Measurements from ENCODE around the gene KIAA1217. TPM values are rescaled to one million over a fixed set of nuclear protein-coding genes. Genes with fewer than 3 reads are reported as not detected.
"Not testable (repeated sequence)": the region's sequence is repeated elsewhere in the genome, so short reads cannot be mapped to it uniquely, and the experiment has no call there.

The KIAA1217 gene
- total RNA-seq, 1 donor: 0.21 TPM

- Histone ChIP-seq H3K4me3 (ENCODE audit: low read length) (no peak overlapping the region), H3K9me3 (ENCODE audit: low read depth, low read length) (no peaks in the 10 kb centered on the region), H3K27me3 (ENCODE audit: insufficient read depth, low read length) (no peaks in the 10 kb centered on the region), H3K4me1 (ENCODE audit: insufficient read depth, low read length) (no peaks in the 10 kb centered on the region)
These were observed 270.9 kb downstream of the KIAA1217 start for GRCh38 chr10:24479806-24480205.

- no peaks in the 10 kb centered on the region for H3K27me3 ChIP-seq (ENCODE audit: insufficient read depth, low read length)
- H3K9me3 ChIP-seq (ENCODE audit: low read depth, low read length): no peaks in the 10 kb centered on the region
- no peak overlapping the region for H3K4me3 ChIP-seq (ENCODE audit: low read length)
- H3K4me1 ChIP-seq (ENCODE audit: insufficient read depth, low read length): no peaks in the 10 kb centered on the region
These were observed 271.5 kb downstream of the KIAA1217 start for GRCh38 chr10:24480447-24480846.

GRCh38 chr10:24481241-24481640 lies 272.3 kb downstream of the KIAA1217 start:
- no peaks in the 10 kb centered on the region for H3K27me3 ChIP-seq (ENCODE audit: insufficient read depth, low read length)
- no peaks in the 10 kb centered on the region for H3K4me1 ChIP-seq (ENCODE audit: insufficient read depth, low read length)
- H3K9me3 ChIP-seq (ENCODE audit: low read depth, low read length): no peaks in the 10 kb centered on the region
- no peak overlapping the region for H3K4me3 ChIP-seq (ENCODE audit: low read length)

GRCh38 chr10:24482713-24483112 lies 273.8 kb downstream of the KIAA1217 start:
- not testable (repeated sequence) for H3K27me3 ChIP-seq (ENCODE audit: insufficient read depth, low read length); H3K4me1 ChIP-seq (ENCODE audit: insufficient read depth, low read length); H3K9me3 ChIP-seq (ENCODE audit: low read depth, low read length); H3K4me3 ChIP-seq (ENCODE audit: low read length)

GRCh38 chr10:24483701-24484100 lies 274.8 kb downstream of the KIAA1217 start:
- Histone ChIP-seq H3K9me3 (ENCODE audit: low read depth, low read length) (no peaks in the 10 kb centered on the region), H3K27me3 (ENCODE audit: insufficient read depth, low read length) (no peaks in the 10 kb centered on the region), H3K4me1 (ENCODE audit: insufficient read depth, low read length) (no peaks in the 10 kb centered on the region), H3K4me3 (ENCODE audit: low read length) (no peak overlapping the region)

- no peaks in the 10 kb centered on the region for H3K4me1 ChIP-seq (ENCODE audit: insufficient read depth, low read length)
- H3K27me3 ChIP-seq (ENCODE audit: insufficient read depth, low read length): no peaks in the 10 kb centered on the region
- no peak overlapping the region for H3K4me3 ChIP-seq (ENCODE audit: low read length)
- no peaks in the 10 kb centered on the region for H3K9me3 ChIP-seq (ENCODE audit: low read depth, low read length)
These were observed 275.8 kb downstream of the KIAA1217 start for GRCh38 chr10:24484771-24485170.

- Histone ChIP-seq H3K4me3 (ENCODE audit: low read length) (no peak overlapping the region), H3K27me3 (ENCODE audit: insufficient read depth, low read length) (no peaks in the 10 kb centered on the region), H3K9me3 (ENCODE audit: low read depth, low read length) (no peaks in the 10 kb centered on the region), H3K4me1 (ENCODE audit: insufficient read depth, low read length) (no peaks in the 10 kb centered on the region)
These were observed 276.4 kb downstream of the KIAA1217 start for GRCh38 chr10:24485304-24485703.

GRCh38 chr10:24488631-24489030 lies 279.7 kb downstream of the KIAA1217 start:
- Histone ChIP-seq H3K27me3 (ENCODE audit: insufficient read depth, low read length) (no peaks in the 10 kb centered on the region), H3K4me3 (ENCODE audit: low read length) (no peak overlapping the region), H3K9me3 (ENCODE audit: low read depth, low read length) (no peaks in the 10 kb centered on the region), H3K4me1 (ENCODE audit: insufficient read depth, low read length) (no peaks in the 10 kb centered on the region)

- no peaks in the 10 kb centered on the region for H3K9me3 ChIP-seq (ENCODE audit: low read depth, low read length)
- H3K4me3 ChIP-seq (ENCODE audit: low read length): no peak overlapping the region
- no peaks in the 10 kb centered on the region for H3K27me3 ChIP-seq (ENCODE audit: insufficient read depth, low read length)
- no peaks in the 10 kb centered on the region for H3K4me1 ChIP-seq (ENCODE audit: insufficient read depth, low read length)
These were observed 284.2 kb downstream of the KIAA1217 start for GRCh38 chr10:24493165-24493564.

- no peaks in the 10 kb centered on the region for H3K4me1 ChIP-seq (ENCODE audit: insufficient read depth, low read length)
- no peaks in the 10 kb centered on the region for H3K27me3 ChIP-seq (ENCODE audit: insufficient read depth, low read length)
- no peak overlapping the region for H3K4me3 ChIP-seq (ENCODE audit: low read length)
- H3K9me3 ChIP-seq (ENCODE audit: low read depth, low read length): no peaks in the 10 kb centered on the region
These were observed 285.3 kb downstream of the KIAA1217 start for GRCh38 chr10:24494236-24494635.

GRCh38 chr10:24494777-24495176 lies 285.8 kb downstream of the KIAA1217 start:
- Histone ChIP-seq H3K4me3 (ENCODE audit: low read length) (no peak overlapping the region), H3K4me1 (ENCODE audit: insufficient read depth, low read length) (no peaks in the 10 kb centered on the region), H3K27me3 (ENCODE audit: insufficient read depth, low read length) (no peaks in the 10 kb centered on the region), H3K9me3 (ENCODE audit: low read depth, low read length) (no peaks in the 10 kb centered on the region)

- H3K9me3 ChIP-seq (ENCODE audit: low read depth, low read length): no peaks in the 10 kb centered on the region
- H3K27me3 ChIP-seq (ENCODE audit: insufficient read depth, low read length): no peaks in the 10 kb centered on the region
- no peak overlapping the region for H3K4me3 ChIP-seq (ENCODE audit: low read length)
- no peaks in the 10 kb centered on the region for H3K4me1 ChIP-seq (ENCODE audit: insufficient read depth, low read length)
These were observed 286.9 kb downstream of the KIAA1217 start for GRCh38 chr10:24495666-24496460.

GRCh38 chr10:24496906-24497305 lies 288.0 kb downstream of the KIAA1217 start:
- no peaks in the 10 kb centered on the region for H3K27me3 ChIP-seq (ENCODE audit: insufficient read depth, low read length)
- no peak overlapping the region for H3K4me3 ChIP-seq (ENCODE audit: low read length)
- no peaks in the 10 kb centered on the region for H3K9me3 ChIP-seq (ENCODE audit: low read depth, low read length)
- H3K4me1 ChIP-seq (ENCODE audit: insufficient read depth, low read length): no peaks in the 10 kb centered on the region

- peaks cover 2% of the 10 kb centered on the region for H3K27me3 ChIP-seq (ENCODE audit: insufficient read depth, low read length)
- H3K4me3 ChIP-seq (ENCODE audit: low read length): no peak overlapping the region
- H3K4me1 ChIP-seq (ENCODE audit: insufficient read depth, low read length): no peaks in the 10 kb centered on the region
These were observed 292.2 kb downstream of the KIAA1217 start for GRCh38 chr10:24501056-24501711.

GRCh38 chr10:24502006-24502405 lies 293.1 kb downstream of the KIAA1217 start:
- H3K4me1 ChIP-seq (ENCODE audit: insufficient read depth, low read length): no peaks in the 10 kb centered on the region
- H3K4me3 ChIP-seq (ENCODE audit: low read length): no peak overlapping the region
- H3K9me3 ChIP-seq (ENCODE audit: low read depth, low read length): no peaks in the 10 kb centered on the region
- H3K27me3 ChIP-seq (ENCODE audit: insufficient read depth, low read length): peaks cover 2% of the 10 kb centered on the region

More at GRCh38 chr10:24501056-24501711, 292.2 kb downstream of the KIAA1217 start:
- no peaks in the 10 kb centered on the region for H3K9me3 ChIP-seq (ENCODE audit: low read depth, low read length)

Measured in mononuclear cell (primary cell).